Activated naive CD4-positive, alpha-beta T cell (primary cell): ENCODE data around the gene VSTM5.

Experiments used
- DNase-seq, 4 experiments: peaks; one replicate each; lab custom pipeline; 2025; lab: John Stamatoyannopoulos, UW

The VSTM5 gene

DNA sequence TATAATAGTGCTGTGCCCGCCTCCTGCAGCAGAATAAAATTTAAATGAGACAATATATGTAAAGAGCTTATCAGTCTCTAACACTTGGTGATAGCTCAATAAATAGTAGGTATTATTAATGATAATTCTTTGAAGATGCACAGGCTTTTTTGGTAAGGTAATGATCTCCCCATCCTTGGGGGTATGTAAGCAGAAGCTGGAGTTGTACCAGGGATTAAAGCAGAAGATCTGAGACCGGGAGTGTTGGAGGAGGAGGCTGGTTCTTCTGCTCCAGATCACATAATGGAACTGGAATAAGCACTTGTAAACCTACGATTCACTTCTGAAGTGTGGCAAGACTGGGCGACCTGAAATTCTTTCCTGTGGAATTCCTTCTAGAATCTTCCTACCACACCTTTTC is 8.4 kb downstream of the VSTM5 start:
- no peak for DNase-seq

DNA sequence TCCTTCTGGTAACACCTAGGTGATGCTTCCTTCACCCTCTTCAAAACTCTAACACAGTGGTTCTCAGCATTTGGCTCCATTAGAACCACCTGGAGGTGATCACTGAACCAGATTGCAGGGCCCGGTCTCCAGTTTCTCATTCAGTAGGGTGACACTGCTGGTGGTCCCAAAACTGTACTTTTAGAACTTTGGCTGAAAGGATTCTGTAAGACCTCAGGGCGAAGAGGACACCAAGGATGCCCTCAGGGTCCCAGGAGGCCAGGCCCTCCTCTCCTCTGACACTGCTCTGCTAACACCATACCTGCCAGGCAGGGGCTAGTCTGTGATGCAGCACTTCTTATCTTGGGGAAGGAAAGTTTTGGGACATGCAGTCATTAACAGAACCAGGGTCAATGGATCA is 9.0 kb downstream of the VSTM5 start:
- DNase-seq, result no peak

GRCh38 chr11:93840981-93841380 is 9.4 kb downstream of the VSTM5 start:
- DNase-seq, result no peak

DNA sequence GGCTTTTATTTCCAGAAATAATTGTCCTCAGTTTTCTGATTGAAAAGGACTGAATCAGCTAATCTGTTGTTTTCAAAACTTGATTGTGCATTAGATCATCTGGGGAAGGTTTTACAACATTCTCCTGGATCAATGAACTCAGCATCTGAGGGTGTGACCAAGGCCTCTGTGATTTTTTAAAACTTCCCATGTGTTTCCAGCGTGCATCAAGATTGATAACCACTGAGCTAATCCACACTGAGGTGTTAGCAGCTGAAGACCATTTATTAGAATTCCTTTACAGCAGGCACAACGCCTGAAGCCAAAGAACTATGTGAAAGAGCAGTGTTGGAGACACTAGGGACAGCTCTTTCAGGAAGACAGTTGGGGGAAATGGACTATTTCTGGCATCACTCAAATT is 10.2 kb downstream of the VSTM5 start:
- no peak for DNase-seq

DNA sequence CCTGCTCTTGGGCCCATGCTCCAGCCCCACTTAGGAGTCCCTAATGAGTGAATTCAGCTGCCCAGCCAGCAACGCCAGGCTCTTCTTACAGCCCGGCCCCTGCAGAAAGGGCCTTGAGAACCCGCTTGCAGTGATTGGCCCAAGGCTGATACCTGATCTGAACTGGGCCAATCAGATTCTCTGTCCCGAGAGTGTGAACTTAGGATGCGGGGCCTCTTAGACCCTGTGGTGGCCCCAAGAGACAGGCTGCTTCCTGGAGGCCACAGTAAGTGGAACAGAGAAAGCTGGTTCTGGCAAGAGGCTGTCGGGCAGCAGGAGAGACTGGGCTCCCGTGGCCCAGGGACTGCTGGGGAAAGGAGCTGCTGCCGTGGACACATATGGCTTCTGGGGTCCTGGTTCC is 11.5 kb downstream of the VSTM5 start:
- DNase-seq, result no peak

- no peak for DNase-seq
These were observed 17.6 kb downstream of the VSTM5 start for GRCh38 chr11:93832780-93833179.

DNA sequence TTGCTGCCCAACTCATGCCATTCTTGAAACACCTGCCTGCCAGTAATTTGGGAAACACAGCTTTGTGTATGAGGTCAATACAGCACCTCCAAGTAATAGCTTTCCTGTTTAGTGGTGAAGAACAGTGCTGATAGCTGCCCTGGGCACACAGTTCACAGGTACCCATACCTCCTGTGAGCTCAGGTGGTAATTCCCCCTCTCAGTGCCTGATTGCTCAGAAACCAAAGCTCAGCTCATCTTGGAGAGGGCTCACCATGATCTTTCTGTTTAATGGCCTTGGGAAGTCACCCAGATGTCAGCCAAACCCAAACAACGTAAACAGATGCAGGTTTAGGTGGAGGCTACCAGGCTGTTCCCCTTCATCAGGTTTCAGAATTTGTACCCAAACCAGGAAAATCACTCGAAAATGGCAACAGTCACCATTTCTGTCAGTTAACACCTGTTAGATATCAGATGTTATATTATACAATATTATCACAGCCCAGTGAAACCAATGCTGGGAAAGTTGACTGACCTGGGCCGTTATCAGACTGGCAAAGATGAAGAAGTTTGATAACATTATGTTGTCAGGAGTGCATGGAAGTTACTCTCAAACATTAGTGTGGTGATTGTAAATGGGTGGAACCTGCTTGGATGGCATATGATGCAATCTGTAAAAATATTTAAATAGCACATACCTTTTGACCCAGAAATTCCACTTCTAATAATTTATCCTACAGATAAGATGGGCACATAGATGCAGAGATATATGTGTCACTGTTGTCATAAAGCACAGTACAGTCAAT is 18.9 kb downstream of the VSTM5 start:
- DNase-seq, result no peak

DNA sequence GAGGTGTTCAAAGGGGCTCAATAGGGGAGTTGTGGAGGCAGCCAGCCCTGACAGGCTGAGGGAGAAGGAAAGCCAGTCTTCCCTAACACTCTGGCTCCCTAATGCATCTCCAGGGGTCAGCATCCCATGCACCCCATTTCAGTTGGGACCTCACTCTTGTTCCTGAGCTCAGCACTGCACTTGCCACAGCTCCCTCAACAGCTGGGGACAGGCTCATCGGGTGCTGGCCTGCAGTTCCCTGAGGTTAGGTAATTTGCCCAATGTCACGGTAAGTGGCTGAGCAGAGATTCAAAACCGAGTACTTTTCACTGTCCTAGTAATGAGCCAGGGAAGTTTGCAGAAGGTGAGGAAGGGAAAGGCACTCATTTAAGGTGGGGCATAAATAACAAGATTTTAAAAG is 20.8 kb downstream of the VSTM5 start:
- DNase-seq, result no peak

- DNase-seq, result no peak
These were observed 23.1 kb downstream of the VSTM5 start for GRCh38 chr11:93827363-93827762.

DNA sequence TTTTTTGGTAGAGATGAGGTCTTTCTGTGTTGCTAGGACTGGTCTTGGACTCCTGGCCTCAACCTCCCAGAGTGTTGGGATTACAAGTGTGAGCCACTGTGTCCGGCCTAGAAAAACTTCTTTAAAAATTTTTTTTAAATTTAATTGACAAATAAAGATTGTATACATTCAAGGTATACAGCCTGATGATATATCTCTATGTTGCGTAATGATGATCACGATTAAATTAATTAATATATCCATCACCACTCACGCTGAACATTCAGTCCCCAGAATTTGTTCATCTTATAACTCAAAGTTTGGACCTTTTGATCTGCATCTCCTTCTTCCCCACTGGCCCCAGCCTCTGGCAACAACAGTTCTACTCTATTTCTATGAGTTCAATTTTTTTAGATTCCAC is 27.2 kb downstream of the VSTM5 start:
- no peak for DNase-seq

DNA sequence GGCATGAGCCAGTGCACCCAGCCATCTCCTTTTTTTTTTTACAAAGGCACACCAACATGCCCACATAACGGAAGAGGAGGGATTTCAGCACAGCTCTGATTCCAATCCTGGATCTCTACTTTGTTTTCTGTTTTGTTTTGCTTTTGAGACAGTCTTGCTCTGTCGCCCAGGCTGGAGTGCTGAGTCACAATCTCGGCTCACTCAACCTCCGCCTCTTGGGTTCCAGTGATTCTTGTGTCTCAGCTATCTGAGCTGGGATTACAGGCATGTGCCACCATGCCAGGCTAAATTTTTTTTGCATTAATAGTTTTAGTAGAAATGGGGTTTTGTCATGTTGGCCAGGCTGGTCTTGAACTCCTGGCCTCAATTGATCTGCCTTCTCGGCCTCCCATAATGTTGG is 28.1 kb downstream of the VSTM5 start:
- no peak for DNase-seq

DNA sequence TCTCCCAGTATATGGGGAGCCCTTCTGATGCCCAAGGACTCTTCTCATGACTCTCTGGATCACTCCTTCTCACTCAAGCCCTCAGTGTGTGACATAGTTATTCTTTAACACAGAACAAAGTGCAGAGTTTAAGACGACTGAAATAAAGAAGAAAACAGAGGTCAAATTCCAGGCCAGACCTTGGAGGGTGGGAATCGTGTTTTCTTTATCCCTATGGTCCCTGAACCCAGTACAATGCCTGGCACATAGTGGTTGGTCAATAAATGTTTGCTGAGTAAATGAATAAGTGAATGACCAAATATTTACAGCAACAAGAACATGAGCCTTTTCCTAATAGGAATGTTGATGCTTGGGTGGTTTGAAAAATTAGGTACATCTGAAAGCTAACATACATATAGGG is 28.8 kb downstream of the VSTM5 start:
- no peak for DNase-seq

GRCh38 chr11:93820847-93821246 is 29.6 kb downstream of the VSTM5 start:
- DNase-seq, result no peak

DNA sequence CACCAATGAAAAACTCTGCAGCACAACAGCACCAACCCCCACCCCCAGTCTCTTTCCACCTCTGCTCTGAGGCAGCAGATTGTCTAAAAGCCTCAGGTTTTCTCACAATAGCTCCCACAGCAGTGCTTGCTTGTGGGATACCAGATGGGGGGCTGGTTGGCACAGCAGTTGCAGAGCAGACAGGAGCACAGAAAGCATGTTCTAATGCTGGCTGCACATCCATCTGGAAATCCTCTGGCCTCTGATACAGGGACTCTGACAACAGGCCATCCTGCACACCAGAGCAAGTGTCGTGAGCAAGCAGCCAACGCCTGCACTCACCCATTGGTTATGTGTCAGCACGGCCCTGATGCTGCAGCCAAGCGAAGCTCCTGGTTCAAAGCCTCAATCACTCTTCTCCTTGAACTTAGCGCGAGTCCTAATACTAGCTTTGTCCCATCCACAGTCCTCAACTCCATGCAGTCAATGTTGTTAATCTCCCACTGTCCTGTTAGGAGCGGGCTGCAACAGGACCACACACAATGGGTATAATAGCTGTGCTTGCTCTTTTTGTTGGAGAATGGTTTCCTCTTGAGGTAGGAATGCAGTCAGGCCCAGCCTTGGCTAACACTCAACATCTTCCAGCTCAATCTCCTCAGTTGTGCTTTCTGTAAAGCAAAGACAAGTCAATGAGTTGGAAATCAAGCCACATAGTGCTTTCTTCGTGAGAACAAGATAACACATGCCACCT is 30.3 kb downstream of the VSTM5 start:
- no peak for DNase-seq

GRCh38 chr11:93817426-93818348 is 32.7 kb downstream of the VSTM5 start:
- DNase-seq, result no peak

DNA sequence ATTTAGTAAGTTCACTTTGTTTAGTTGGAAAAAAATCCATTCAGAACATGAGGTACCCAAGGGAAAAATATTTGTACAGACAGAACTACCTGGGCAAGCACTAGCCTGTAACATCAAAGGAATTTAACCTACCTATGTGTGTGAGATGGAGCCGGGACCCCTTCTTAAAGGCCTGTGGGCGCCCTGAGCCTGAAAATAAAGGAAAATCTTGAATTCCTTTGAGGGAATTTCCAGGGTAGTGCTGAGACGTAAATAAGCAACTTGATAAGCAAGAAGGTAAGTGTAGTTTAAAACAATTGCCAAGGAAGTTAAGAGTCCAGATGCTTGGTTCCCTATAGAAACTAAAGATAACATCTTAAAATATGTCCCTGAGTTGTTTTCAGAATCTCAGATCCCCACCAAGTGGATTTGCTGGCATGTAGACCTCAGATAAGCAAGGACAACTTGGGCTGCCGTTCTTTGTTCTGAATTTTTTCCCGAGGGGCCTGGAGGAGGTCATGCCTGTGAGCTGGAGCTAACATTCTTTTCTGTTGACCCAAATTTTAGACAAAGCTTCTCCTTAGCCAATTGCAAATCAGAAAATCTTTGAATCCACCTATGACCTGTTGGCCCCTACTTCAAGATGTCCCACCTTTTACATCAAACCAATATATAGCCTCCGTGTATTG is 35.3 kb downstream of the VSTM5 start:
- DNase-seq, result no peak

DNA sequence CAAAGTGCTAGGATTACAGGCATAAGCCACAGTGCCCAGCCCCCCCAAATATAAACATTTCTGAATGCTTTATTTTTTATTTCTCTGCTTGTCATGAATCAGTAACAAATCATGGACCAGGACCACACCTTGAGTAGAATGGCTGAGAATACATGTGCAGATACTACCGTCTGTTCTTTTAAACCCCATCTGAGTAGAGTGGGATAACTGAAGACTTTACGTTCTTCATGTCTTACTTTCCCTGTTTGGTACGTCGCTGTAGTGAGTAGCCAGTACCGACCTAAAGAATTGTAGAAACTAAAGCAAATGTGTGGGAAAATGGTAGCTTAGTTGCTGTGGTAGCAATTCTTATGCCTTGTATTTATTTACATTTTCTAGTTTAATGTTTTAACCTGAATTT is 36.4 kb downstream of the VSTM5 start:
- no peak for DNase-seq

- DNase-seq, result no peak
These were observed 42.4 kb downstream of the VSTM5 start for GRCh38 chr11:93807980-93808379.

DNA sequence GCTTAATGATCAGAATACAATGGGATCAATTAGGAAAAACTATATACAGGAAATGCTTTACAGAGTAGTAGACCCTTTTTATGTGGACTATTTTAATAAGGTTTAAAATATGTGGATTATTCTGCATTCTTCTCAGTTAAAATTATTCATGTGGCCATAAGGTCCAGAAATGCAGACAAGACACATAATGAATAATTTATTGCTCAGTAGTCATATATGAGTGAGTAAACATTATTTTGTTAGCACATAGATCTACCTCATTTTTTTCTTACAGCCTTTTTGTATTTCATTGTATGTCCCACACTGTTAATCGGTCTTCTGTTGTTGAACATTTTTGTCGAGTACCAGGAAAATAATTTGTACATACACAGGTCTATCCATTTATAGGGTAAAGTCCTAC is 45.5 kb downstream of the VSTM5 start:
- DNase-seq, result no peak

DNA sequence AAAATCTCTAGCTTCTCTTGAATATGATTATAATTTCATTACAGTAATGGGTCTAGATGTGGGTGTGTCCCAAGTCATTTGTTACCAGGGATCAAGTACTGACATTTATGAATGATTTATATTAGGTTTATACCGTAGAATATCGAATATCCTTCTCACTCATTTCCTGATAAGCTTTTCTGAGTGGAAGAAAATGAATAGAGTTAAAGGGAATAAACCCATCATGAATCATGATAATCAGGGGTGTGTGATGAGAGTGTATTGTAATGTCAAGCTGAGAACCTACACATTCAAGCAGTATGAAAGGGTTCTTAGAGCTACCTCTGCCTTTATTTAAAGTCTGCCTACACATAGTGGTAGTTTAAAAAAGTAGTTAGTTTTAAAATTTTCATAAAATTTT is 49.1 kb downstream of the VSTM5 start:
- no peak for DNase-seq

GRCh38 chr11:93796441-93797231 is 53.8 kb downstream of the VSTM5 start:
- DNase-seq, result no peak
